Measurements from ENCODE around the gene C21orf58. TPM values are rescaled to one million over a fixed set of nuclear protein-coding genes. Genes with fewer than 3 reads are reported as not detected.

The C21orf58 gene
- total RNA-seq, 2 donors from 2014 or later, result 19.6 to 37.4 TPM

DNA sequence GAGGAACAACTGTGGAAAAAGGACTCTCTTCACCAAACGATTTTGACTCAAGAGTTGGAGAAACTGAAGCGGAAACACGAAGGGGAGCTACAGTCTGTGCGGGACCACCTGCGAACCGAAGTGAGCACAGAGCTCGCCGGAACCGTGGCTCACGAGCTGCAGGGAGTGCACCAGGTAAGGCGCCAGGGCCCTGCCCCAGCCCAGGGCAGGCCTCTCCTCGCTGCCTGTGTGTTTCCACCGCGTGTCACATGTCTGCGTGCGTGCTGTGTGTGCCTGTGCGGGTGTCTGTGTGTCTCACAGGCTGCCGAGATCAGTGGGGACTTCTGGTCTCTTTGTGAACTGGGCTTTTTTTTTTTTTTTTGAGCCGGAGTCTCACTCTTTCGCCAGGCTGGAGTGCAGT lies 43.3 kb upstream of the C21orf58 start:
- no peak overlapping the region for H3K4me3 ChIP-seq (ENCODE audit: low read length)
- WGBS, 2 experiments (ENCODE audit: insufficient coverage in 1 of 2, insufficient read length in 1 of 2), result 94 to 95% methylated on average over 13 to 20 of the region's 20 CpGs
- H3K4me1 Mint-ChIP-seq, result no peaks in the 10 kb centered on the region
- TF ChIP-seq, protein P1, sequence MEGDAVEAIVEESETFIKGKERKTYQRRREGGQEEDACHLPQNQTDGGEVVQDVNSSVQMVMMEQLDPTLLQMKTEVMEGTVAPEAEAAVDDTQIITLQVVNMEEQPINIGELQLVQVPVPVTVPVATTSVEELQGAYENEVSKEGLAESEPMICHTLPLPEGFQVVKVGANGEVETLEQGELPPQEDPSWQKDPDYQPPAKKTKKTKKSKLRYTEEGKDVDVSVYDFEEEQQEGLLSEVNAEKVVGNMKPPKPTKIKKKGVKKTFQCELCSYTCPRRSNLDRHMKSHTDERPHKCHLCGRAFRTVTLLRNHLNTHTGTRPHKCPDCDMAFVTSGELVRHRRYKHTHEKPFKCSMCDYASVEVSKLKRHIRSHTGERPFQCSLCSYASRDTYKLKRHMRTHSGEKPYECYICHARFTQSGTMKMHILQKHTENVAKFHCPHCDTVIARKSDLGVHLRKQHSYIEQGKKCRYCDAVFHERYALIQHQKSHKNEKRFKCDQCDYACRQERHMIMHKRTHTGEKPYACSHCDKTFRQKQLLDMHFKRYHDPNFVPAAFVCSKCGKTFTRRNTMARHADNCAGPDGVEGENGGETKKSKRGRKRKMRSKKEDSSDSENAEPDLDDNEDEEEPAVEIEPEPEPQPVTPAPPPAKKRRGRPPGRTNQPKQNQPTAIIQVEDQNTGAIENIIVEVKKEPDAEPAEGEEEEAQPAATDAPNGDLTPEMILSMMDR (conservative IDR thresholded peaks at IDR 0.05), result no peak
- no peaks in the 10 kb centered on the region for H3K9me3 ChIP-seq (ENCODE audit: control insufficient read depth, low read length)
- H3K27ac Mint-ChIP-seq, result no peak overlapping the region
- H3K9ac ChIP-seq (ENCODE audit: extremely low read depth, low read length, poor library complexity, severe bottlenecking), result no peak overlapping the region
- peaks cover 62% of the 10 kb centered on the region for H3K36me3 Mint-ChIP-seq (ENCODE audit: low read depth)
- DNase-seq, result no peak
- peaks cover 67% of the 10 kb centered on the region for H3K36me3 ChIP-seq (ENCODE audit: control insufficient read depth, insufficient read depth, low read length)
- no peaks in the 10 kb centered on the region for H3K9me3 Mint-ChIP-seq
- H3K4me1 ChIP-seq (ENCODE audit: control insufficient read depth, insufficient read depth, low read length), result no peaks in the 10 kb centered on the region
- no peak overlapping the region for H3K4me3 Mint-ChIP-seq
- H3K27me3 ChIP-seq (ENCODE audit: control insufficient read depth, insufficient read depth, low read length, poor library complexity, severe bottlenecking), result no peaks in the 10 kb centered on the region
- no peak overlapping the region for H3K27ac ChIP-seq (ENCODE audit: low read depth, low read length)
- no peaks in the 10 kb centered on the region for H3K27me3 Mint-ChIP-seq (ENCODE audit: insufficient read depth)

DNA sequence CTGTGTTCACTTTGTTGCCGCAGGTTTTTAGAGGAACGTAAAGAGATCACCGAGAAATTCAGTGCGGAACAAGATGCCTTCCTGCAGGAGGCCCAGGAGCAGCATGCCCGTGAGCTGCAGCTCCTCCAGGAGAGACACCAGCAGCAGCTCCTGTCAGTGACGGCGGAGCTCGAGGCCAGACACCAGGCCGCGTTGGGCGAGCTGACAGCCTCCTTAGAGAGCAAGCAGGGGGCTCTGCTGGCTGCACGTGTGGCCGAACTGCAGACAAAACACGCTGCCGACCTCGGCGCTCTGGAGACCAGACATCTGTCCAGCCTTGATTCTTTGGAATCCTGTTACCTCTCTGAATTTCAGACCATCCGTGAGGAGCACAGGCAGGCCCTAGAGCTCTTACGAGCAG lies 42.9 kb upstream of the C21orf58 start:
- Mint-ChIP-seq H3K27me3 (ENCODE audit: insufficient read depth) (no peaks in the 10 kb centered on the region), H3K9me3 (no peaks in the 10 kb centered on the region), H3K4me3 (no peak overlapping the region), H3K36me3 (ENCODE audit: low read depth) (peaks cover 62% of the 10 kb centered on the region), H3K27ac (no peak overlapping the region), H3K4me1 (no peaks in the 10 kb centered on the region)
- no peak overlapping the region for H3K27ac ChIP-seq (ENCODE audit: low read depth, low read length)
- TF ChIP-seq, protein P1 (conservative IDR thresholded peaks at IDR 0.05), result no peak
- H3K36me3 ChIP-seq (ENCODE audit: control insufficient read depth, insufficient read depth, low read length), result peaks cover 67% of the 10 kb centered on the region
- DNase-seq, result no peak
- H3K9me3 ChIP-seq (ENCODE audit: control insufficient read depth, low read length), result no peaks in the 10 kb centered on the region
- no peak overlapping the region for H3K9ac ChIP-seq (ENCODE audit: extremely low read depth, low read length, poor library complexity, severe bottlenecking)
- WGBS, 2 experiments (ENCODE audit: insufficient coverage in 1 of 2, insufficient read length in 1 of 2), result 94% methylated on average over 17 to 19 of the region's 19 CpGs
- H3K4me3 ChIP-seq (ENCODE audit: low read length), result no peak overlapping the region
- H3K4me1 ChIP-seq (ENCODE audit: control insufficient read depth, insufficient read depth, low read length), result no peaks in the 10 kb centered on the region
- H3K27me3 ChIP-seq (ENCODE audit: control insufficient read depth, insufficient read depth, low read length, poor library complexity, severe bottlenecking), result no peaks in the 10 kb centered on the region

DNA sequence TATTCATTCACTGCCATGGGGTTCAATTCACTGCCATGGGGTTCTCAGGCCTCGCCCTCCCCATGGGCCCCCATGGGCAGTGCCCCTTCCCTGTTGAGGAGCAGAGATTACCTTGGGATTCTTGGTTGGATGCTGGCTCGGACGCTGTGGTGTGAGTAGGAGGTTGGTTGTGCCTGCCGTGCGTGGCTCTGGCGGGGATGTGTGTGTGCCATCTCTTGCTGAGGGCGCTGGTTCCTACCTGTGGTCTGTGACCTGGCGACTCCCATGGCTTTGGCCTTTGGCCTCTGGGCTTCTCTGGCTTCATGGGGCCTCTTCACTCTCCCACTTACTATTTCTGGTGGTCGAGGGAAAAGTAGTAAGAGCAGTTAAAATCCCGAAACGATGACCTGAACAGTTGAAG lies 42.4 kb upstream of the C21orf58 start:
- Mint-ChIP-seq H3K4me1 (no peaks in the 10 kb centered on the region), H3K27me3 (ENCODE audit: insufficient read depth) (no peaks in the 10 kb centered on the region), H3K9me3 (no peaks in the 10 kb centered on the region), H3K36me3 (ENCODE audit: low read depth) (peaks cover 63% of the 10 kb centered on the region), H3K4me3 (no peak overlapping the region), H3K27ac (no peak overlapping the region)
- Histone ChIP-seq H3K4me3 (ENCODE audit: low read length) (no peak overlapping the region), H3K36me3 (ENCODE audit: control insufficient read depth, insufficient read depth, low read length) (peaks cover 67% of the 10 kb centered on the region), H3K9ac (ENCODE audit: extremely low read depth, low read length, poor library complexity, severe bottlenecking) (no peak overlapping the region), H3K27me3 (ENCODE audit: control insufficient read depth, insufficient read depth, low read length, poor library complexity, severe bottlenecking) (no peaks in the 10 kb centered on the region), H3K4me1 (ENCODE audit: control insufficient read depth, insufficient read depth, low read length) (no peaks in the 10 kb centered on the region), H3K27ac (ENCODE audit: low read depth, low read length) (no peak overlapping the region), H3K9me3 (ENCODE audit: control insufficient read depth, low read length) (no peaks in the 10 kb centered on the region)
- TF ChIP-seq, protein P1 (conservative IDR thresholded peaks at IDR 0.05), result no peak
- WGBS, 2 experiments (ENCODE audit: insufficient coverage in 1 of 2, insufficient read length in 1 of 2), result 96 to 100% methylated on average over 6 to 11 of the region's 11 CpGs
- no peak for DNase-seq

All from endodermal cell (in vitro differentiated cells).